Measurements from ENCODE around the gene FOXO3.

FOXO3 gene

GRCh38 chr6:108598305-108598863 is 37.7 kb downstream of the FOXO3 start:
- no peak for DNase-seq

- DNase-seq, result no peak
Observed at GRCh38 chr6:108604156-108604555, 43.4 kb downstream of the FOXO3 start.

GRCh38 chr6:108606250-108606690 is 45.6 kb downstream of the FOXO3 start:
- no peak for DNase-seq

GRCh38 chr6:108608453-108609275 is 47.9 kb downstream of the FOXO3 start:
- DNase-seq, result no peak

GRCh38 chr6:108609276-108609769 is 48.6 kb downstream of the FOXO3 start:
- no peak for DNase-seq

- DNase-seq, result no peak
Observed at GRCh38 chr6:108610270-108610839, 49.6 kb downstream of the FOXO3 start.

GRCh38 chr6:108610957-108611586 is 50.4 kb downstream of the FOXO3 start:
- DNase-seq, result no peak

GRCh38 chr6:108612852-108613251 is 52.1 kb downstream of the FOXO3 start:
- no peak for DNase-seq

GRCh38 chr6:108616544-108616943 is 55.8 kb downstream of the FOXO3 start:
- no peak for DNase-seq

- no peak for DNase-seq
Observed at GRCh38 chr6:108616973-108617372, 56.3 kb downstream of the FOXO3 start.

- no peak for DNase-seq
Observed at GRCh38 chr6:108618623-108619152, 58.0 kb downstream of the FOXO3 start.

GRCh38 chr6:108619431-108620197 is 58.9 kb downstream of the FOXO3 start:
- DNase-seq, result no peak

GRCh38 chr6:108621117-108621516 is 60.4 kb downstream of the FOXO3 start:
- peak; percentile 36 for DNase-seq

GRCh38 chr6:108622641-108623298 is 62.1 kb downstream of the FOXO3 start:
- DNase-seq, result no peak

- DNase-seq, result no peak
Observed at GRCh38 chr6:108623995-108624394, 63.3 kb downstream of the FOXO3 start.

GRCh38 chr6:108625581-108625980 is 64.9 kb downstream of the FOXO3 start:
- no peak for DNase-seq

- DNase-seq, result no peak
Observed at GRCh38 chr6:108626777-108627176, 66.1 kb downstream of the FOXO3 start.

GRCh38 chr6:108627692-108628550 is 67.2 kb downstream of the FOXO3 start:
- DNase-seq, result no peak

- DNase-seq, result no peak
Observed at GRCh38 chr6:108630050-108630714, 69.5 kb downstream of the FOXO3 start.

- no peak for DNase-seq
Observed at GRCh38 chr6:108632441-108632840, 71.7 kb downstream of the FOXO3 start.

Measured in activated CD8-positive, alpha-beta memory T cell treated with anti-CD3 and anti-CD28 coated beads, Interleukin-2, amount 50 U/mL, for 4 hours (primary cell).